Esophagus squamous epithelium (tissue), 4 donors: ENCODE results near the gene SERGEF.

Source experiments
- CTCF ChIP-seq, 6 experiments: fragments of 450-650 bp in 4 of 6; fragments of 200-600 bp in 2 of 6; sonication (generic) in 2 of 6; IDR thresholded peaks; one replicate each; pipeline ENCODE4 v1.5.1; 2016 to 2019; ENCODE audit warnings: antibody characterized with exemption in 6 of 6, mild to moderate bottlenecking in 4 of 6, moderate library complexity in 4 of 6
- POLR2A ChIP-seq, 4 donors: fragments of 450-650 bp; IDR thresholded peaks; one replicate each; pipeline ENCODE4 v1.6.1; 2017; ENCODE audit warnings: antibody characterized with exemption in 4 of 4, mild to moderate bottlenecking in 4 of 4, moderate library complexity in 3 of 4

GRCh38 chr11:17770917-17771316, 241.9 kb downstream of the SERGEF start:
- TF ChIP-seq CTCF (IDR thresholded peaks at IDR 0.05): no peak
- no peak for TF ChIP-seq POLR2A (IDR thresholded peaks at IDR 0.05)
